ENCODE measurements around the gene SPOCD1. TPM values are rescaled to one million over a fixed set of nuclear protein-coding genes. Genes with fewer than 3 reads are reported as not detected.
A peak's percentile ranks its signal among the peaks of the same experiment; 100 is the strongest.

The SPOCD1 gene
- total and polyA plus RNA-seq, 5 donors from 2014 or later, result 1.1 TPM; not detected in 4

DNA sequence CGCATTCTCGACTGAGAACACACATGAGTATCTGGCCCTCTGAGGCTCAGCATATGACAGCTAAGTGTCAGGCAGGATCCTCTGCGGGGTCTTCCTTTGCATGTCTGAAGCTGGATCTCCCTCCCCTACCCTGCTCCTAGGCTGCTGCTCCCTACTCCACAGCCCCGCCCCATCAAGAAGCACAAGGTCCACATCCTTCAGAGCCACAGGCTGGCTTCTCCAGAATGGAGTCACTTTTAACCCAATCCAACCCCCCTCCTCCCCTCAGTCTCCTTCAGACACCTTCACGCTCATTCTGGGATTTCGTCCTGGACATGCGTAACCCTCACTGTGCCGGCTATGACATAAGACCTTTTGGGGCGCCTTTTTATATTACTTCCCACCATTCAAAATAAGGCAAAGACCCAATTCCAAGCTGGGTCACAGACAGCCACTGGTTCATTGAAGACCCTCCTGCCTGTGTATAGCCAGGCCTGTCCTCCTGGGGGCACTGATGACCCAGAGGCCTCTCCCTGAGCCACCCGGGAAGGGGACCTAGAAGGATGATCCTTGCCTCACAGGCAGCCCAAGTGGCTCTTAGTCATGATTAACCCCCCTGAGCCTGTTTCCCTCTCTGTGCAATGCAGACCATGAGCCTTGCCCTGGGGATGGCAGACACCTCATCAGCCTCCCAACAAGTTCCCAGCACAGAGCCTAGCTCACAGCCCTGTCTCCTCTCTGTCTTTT is 56.4 kb downstream of the SPOCD1 start:
- Mint-ChIP-seq H3K4me1 (peaks cover 0 to 26% (median 1%) of the 10 kb centered on the region in 4 donors), H3K27me3 (peaks cover 38% of the 10 kb centered on the region), H3K36me3 (no peaks in the 10 kb centered on the region), H3K9me3 (peaks cover 0 to 2% (median 0%) of the 10 kb centered on the region in 7 donors), H3K27ac (peak overlapping the region in 1 of 3 donors; percentile 78), H3K4me3 (peak overlapping the region in 3 of 4 donors; percentile 2 to 75 (median 57))
- no peak for DNase-seq
- Histone ChIP-seq H3K9me3 (ENCODE audit: control insufficient read depth in 2 of 2, low read length in 2 of 2) (no peaks in the 10 kb centered on the region), H3K4me3 (ENCODE audit: low read depth, low read length) (no peak overlapping the region), H3K4me1 (ENCODE audit: control insufficient read depth, insufficient read depth, low read length, poor library complexity, severe bottlenecking) (peaks cover 31% of the 10 kb centered on the region), H3K27ac (ENCODE audit: insufficient read depth, low read length, poor library complexity, severe bottlenecking) (no peak overlapping the region), H3K27me3 (ENCODE audit: control insufficient read depth, insufficient read depth, low read length) (peaks cover 11% of the 10 kb centered on the region), H3K36me3 (ENCODE audit: control insufficient read depth, insufficient read depth, low read length) (no peaks in the 10 kb centered on the region)
- ATAC-seq (ENCODE audit: low read depth in 2 of 2), result no peak

- DNase-seq, result no peak
- Histone ChIP-seq H3K4me3 (ENCODE audit: low read depth, low read length) (no peak overlapping the region), H3K27ac (ENCODE audit: insufficient read depth, low read length, poor library complexity, severe bottlenecking) (no peak overlapping the region), H3K27me3 (ENCODE audit: control insufficient read depth, insufficient read depth, low read length) (peaks cover 11% of the 10 kb centered on the region), H3K36me3 (ENCODE audit: control insufficient read depth, insufficient read depth, low read length) (no peaks in the 10 kb centered on the region), H3K4me1 (ENCODE audit: control insufficient read depth, insufficient read depth, low read length, poor library complexity, severe bottlenecking) (peaks cover 29% of the 10 kb centered on the region), H3K9me3 (ENCODE audit: control insufficient read depth in 2 of 2, low read length in 2 of 2) (no peaks in the 10 kb centered on the region)
- Mint-ChIP-seq H3K4me1 (peaks cover 0 to 26% (median under 1%) of the 10 kb centered on the region in 4 donors), H3K36me3 (no peaks in the 10 kb centered on the region), H3K27ac (no peak overlapping the region), H3K9me3 (peaks cover 0 to 2% (median 0%) of the 10 kb centered on the region in 7 donors), H3K4me3 (no peak overlapping the region), H3K27me3 (peaks cover 36% of the 10 kb centered on the region)
- ATAC-seq (ENCODE audit: low read depth in 2 of 2), result no peak
Measured at GRCh38 chr1:31758823-31759222, 57.0 kb downstream of the SPOCD1 start.

DNA sequence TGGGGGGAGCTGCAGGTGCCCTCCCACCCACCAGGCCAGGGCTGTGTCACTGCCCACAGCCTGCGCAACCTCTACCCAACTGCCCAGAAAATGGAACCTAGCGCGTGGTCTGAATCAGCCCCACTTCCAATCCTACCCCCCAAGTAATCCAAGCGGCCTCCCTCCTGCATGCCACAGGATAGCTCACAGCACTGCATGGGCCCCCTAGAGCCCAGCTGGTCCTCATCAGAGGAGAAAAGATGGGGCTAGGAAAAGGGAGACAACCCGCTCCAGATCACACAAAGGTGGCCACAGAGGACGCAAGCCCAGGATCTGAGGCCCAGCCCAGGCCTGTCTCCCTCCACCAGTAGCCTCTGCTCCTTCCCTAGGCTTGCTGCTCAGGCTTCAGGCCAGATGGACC is 57.8 kb downstream of the SPOCD1 start:
- no peak overlapping the region for H3K4me3 ChIP-seq (ENCODE audit: low read depth, low read length)
- peaks cover 11% of the 10 kb centered on the region for H3K27me3 ChIP-seq (ENCODE audit: control insufficient read depth, insufficient read depth, low read length)
- no peak overlapping the region for H3K27ac ChIP-seq (ENCODE audit: insufficient read depth, low read length, poor library complexity, severe bottlenecking)
- Mint-ChIP-seq H3K9me3 (peaks cover 0 to 2% (median 0%) of the 10 kb centered on the region in 7 donors), H3K36me3 (no peaks in the 10 kb centered on the region), H3K4me1 (peaks cover 0 to 20% (median 0%) of the 10 kb centered on the region in 4 donors), H3K4me3 (peak overlapping the region in 1 of 4 donors; percentile 49), H3K27ac (no peak overlapping the region), H3K27me3 (peaks cover 37% of the 10 kb centered on the region)
- H3K36me3 ChIP-seq (ENCODE audit: control insufficient read depth, insufficient read depth, low read length), result no peaks in the 10 kb centered on the region
- ATAC-seq (ENCODE audit: low read depth in 2 of 2) (no peak), DNase-seq (no peak)
- no peaks in the 10 kb centered on the region for H3K9me3 ChIP-seq (ENCODE audit: control insufficient read depth in 2 of 2, low read length in 2 of 2)
- H3K4me1 ChIP-seq (ENCODE audit: control insufficient read depth, insufficient read depth, low read length, poor library complexity, severe bottlenecking), result peaks cover 21% of the 10 kb centered on the region

DNA sequence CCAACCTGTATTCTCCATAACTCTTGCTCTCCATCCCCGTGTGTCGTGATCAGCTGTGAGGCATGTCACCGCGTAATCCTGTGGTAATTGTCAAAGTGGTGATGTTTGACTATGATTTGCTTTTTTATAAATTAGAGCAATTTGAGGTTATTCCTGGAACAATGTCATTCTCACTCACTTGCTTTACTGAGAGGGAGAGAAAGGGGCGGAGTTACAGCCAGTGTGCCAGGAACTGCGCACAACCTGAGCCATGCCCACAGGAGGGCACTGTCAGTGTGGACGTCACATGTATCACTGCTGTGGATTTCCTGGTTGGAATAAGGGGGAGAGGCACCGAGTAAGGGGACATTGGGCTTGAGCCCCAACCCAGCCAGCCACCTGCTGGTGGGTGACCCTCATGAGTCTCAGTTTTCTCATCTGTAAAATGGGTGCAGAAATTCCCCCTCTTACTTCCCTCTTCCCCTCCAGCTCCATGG is 58.6 kb downstream of the SPOCD1 start:
- Mint-ChIP-seq H3K27me3 (peaks cover 36% of the 10 kb centered on the region), H3K36me3 (no peaks in the 10 kb centered on the region)
- no peak for DNase-seq

DNA sequence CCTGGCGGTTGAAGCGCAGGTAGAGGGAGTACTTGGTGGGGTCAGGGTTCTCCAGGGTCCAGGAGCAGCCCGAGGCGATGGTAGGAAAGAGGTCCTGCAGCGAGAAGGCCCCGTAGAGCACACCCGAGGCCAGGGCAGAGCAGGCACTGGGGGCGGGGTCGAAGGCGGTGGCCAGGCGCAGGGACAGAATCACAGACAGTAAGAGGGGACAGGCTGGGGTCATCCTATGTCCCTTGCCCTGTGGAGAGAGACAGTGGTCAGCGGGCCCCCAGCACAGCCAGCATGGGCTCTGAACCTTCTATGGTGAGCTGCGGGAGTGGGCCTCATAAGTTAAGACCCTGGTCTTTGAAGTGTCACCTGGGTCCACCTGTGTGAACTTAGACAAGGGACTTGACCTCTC is 59.2 kb downstream of the SPOCD1 start:
- Mint-ChIP-seq H3K27ac (no peak overlapping the region), H3K4me1 (peaks cover 0 to 17% (median 2%) of the 10 kb centered on the region in 4 donors), H3K4me3 (peak overlapping the region in 1 of 4 donors; percentile 1), H3K9me3 (peaks cover 0 to 2% (median 0%) of the 10 kb centered on the region in 7 donors), H3K27me3 (peaks cover 29% of the 10 kb centered on the region), H3K36me3 (no peaks in the 10 kb centered on the region)
- no peak overlapping the region for H3K4me3 ChIP-seq (ENCODE audit: low read depth, low read length)
- no peaks in the 10 kb centered on the region for H3K9me3 ChIP-seq (ENCODE audit: control insufficient read depth in 2 of 2, low read length in 2 of 2)
- DNase-seq, result no peak
- no peak overlapping the region for H3K27ac ChIP-seq (ENCODE audit: insufficient read depth, low read length, poor library complexity, severe bottlenecking)
- H3K27me3 ChIP-seq (ENCODE audit: control insufficient read depth, insufficient read depth, low read length), result peaks cover 4% of the 10 kb centered on the region
- H3K36me3 ChIP-seq (ENCODE audit: control insufficient read depth, insufficient read depth, low read length), result no peaks in the 10 kb centered on the region
- H3K4me1 ChIP-seq (ENCODE audit: control insufficient read depth, insufficient read depth, low read length, poor library complexity, severe bottlenecking), result peaks cover 13% of the 10 kb centered on the region
- no peak for ATAC-seq (ENCODE audit: low read depth in 2 of 2)

More for the DNA sequence above, 58.6 kb downstream of the SPOCD1 start:
- Histone ChIP-seq H3K4me3 (ENCODE audit: low read depth, low read length) (no peak overlapping the region), H3K36me3 (ENCODE audit: control insufficient read depth, insufficient read depth, low read length) (no peaks in the 10 kb centered on the region), H3K9me3 (ENCODE audit: control insufficient read depth in 2 of 2, low read length in 2 of 2) (no peaks in the 10 kb centered on the region), H3K27me3 (ENCODE audit: control insufficient read depth, insufficient read depth, low read length) (peaks cover 9% of the 10 kb centered on the region), H3K4me1 (ENCODE audit: control insufficient read depth, insufficient read depth, low read length, poor library complexity, severe bottlenecking) (peaks cover 14% of the 10 kb centered on the region), H3K27ac (ENCODE audit: insufficient read depth, low read length, poor library complexity, severe bottlenecking) (no peak overlapping the region)
- Mint-ChIP-seq H3K27ac (no peak overlapping the region), H3K9me3 (peaks cover 0 to 2% (median 0%) of the 10 kb centered on the region in 7 donors), H3K4me3 (peak overlapping the region in 1 of 4 donors; percentile 1), H3K4me1 (peaks cover 0 to 18% (median 0%) of the 10 kb centered on the region in 4 donors)
- no peak for ATAC-seq (ENCODE audit: low read depth in 2 of 2)

DNA sequence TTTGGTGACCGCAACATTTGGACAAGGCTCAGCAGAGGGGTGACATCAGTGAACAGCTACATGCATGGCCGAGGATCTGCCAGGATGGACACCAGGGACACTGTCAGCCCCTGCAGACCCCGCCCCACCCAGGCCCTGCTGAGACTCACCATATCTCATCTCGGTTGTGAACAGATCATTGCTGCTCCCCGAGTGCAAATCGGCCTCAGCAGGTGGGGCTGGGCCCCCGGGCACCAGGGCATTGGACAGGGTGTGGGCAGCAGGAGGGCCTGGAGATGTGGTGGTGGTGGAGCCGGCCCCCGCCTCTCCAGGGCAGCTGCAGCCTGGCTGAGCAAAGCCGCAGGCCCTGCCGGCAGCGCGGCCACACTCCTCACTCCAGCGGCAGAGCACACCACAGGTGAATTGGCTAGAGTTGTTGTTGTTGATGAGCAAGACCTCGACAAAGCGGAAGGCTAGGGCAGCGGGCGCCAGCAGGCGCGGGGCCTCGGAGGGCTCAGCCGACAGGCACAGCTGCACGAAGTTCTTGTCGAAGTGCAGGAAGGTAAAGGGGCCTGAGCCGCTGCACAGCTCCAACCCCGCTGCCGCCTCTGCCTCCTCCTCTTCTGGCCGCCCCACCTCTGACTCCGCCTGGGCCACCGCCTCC is 59.9 kb downstream of the SPOCD1 start:
- Mint-ChIP-seq H3K27me3 (peaks cover 28% of the 10 kb centered on the region), H3K36me3 (no peaks in the 10 kb centered on the region), H3K27ac (no peak overlapping the region), H3K9me3 (peaks cover 0 to 2% (median 0%) of the 10 kb centered on the region in 7 donors), H3K4me1 (peaks cover 0 to 17% (median 3%) of the 10 kb centered on the region in 4 donors), H3K4me3 (no peak overlapping the region)
- no peaks in the 10 kb centered on the region for H3K36me3 ChIP-seq (ENCODE audit: control insufficient read depth, insufficient read depth, low read length)
- no peak for DNase-seq
- H3K27me3 ChIP-seq (ENCODE audit: control insufficient read depth, insufficient read depth, low read length), result peaks cover 2% of the 10 kb centered on the region
- H3K4me3 ChIP-seq (ENCODE audit: low read depth, low read length), result no peak overlapping the region
- ATAC-seq (ENCODE audit: low read depth in 2 of 2), result no peak
- H3K27ac ChIP-seq (ENCODE audit: insufficient read depth, low read length, poor library complexity, severe bottlenecking), result no peak overlapping the region
- H3K9me3 ChIP-seq (ENCODE audit: control insufficient read depth in 2 of 2, low read length in 2 of 2), result no peaks in the 10 kb centered on the region
- peaks cover 7% of the 10 kb centered on the region for H3K4me1 ChIP-seq (ENCODE audit: control insufficient read depth, insufficient read depth, low read length, poor library complexity, severe bottlenecking)

GRCh38 chr1:31755197-31755611 is 60.6 kb downstream of the SPOCD1 start:
- H3K36me3 ChIP-seq (ENCODE audit: control insufficient read depth, insufficient read depth, low read length), result no peaks in the 10 kb centered on the region
- no peaks in the 10 kb centered on the region for H3K36me3 Mint-ChIP-seq
- no peak overlapping the region for H3K27ac ChIP-seq (ENCODE audit: insufficient read depth, low read length, poor library complexity, severe bottlenecking)
- peaks cover 27% of the 10 kb centered on the region for H3K27me3 Mint-ChIP-seq
- ATAC-seq (ENCODE audit: low read depth in 2 of 2), result no peak
- H3K4me1 ChIP-seq (ENCODE audit: control insufficient read depth, insufficient read depth, low read length, poor library complexity, severe bottlenecking), result no peaks in the 10 kb centered on the region
- H3K4me3 Mint-ChIP-seq, result no peak overlapping the region
- peaks cover 2% of the 10 kb centered on the region for H3K27me3 ChIP-seq (ENCODE audit: control insufficient read depth, insufficient read depth, low read length)
- no peak for DNase-seq
- H3K4me1 Mint-ChIP-seq, result peaks cover 0 to 18% (median 3%) of the 10 kb centered on the region in 4 donors
- no peak overlapping the region for H3K27ac Mint-ChIP-seq
- H3K4me3 ChIP-seq (ENCODE audit: low read depth, low read length), result no peak overlapping the region
- peaks cover 0 to 2% (median 0%) of the 10 kb centered on the region in 7 donors for H3K9me3 Mint-ChIP-seq
- no peaks in the 10 kb centered on the region for H3K9me3 ChIP-seq (ENCODE audit: control insufficient read depth in 2 of 2, low read length in 2 of 2)
